NCI-H1092 treated with DMSO at 0.1 percent for 48 hours (cell line): ENCODE measurements around the gene ARPC5L.
"Not testable (repeated sequence)": the region's sequence is repeated elsewhere in the genome, so short reads cannot be mapped to it uniquely, and the experiment has no call there.

Source experiments
- DNase-seq: peaks from one replicate; lab custom pipeline; 2025; lab: John Stamatoyannopoulos, UW

The ARPC5L gene

DNA sequence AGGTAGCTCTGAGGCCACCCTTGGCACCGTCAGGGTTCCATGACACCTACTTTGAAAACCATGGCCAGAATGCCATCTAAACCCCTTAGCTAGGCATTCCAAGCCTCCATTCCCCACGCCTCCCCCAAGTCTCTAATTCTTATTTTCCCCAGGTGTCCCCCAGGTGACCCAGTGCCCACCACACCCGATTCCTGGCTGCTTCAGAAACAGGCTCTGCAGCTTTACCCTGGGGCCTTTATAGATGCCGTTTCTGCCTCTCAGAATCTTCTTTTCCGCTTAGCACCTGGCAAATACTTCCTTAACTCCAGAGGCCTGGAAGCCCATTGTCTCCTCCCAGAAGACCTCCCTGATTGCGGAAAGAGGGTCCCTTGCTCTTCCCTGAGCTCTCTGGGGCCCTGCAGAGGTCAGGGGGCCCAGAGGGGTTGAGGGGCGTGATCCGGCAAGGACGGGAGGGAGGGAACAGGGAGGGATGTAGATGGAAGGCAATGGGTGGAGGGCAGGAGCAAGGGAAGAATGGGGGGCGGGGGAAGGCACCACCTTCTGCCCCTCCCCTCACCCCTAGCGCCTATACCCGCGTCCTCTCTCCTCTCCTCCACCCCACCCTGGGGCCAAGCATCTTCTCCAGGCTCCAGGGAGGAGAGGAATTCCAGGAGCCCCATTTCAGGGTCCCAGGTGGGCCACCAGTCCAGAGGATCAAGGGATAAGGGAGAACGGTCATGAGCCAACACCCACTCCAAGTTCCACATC lies 20.7 kb upstream of the ARPC5L start:
- DNase-seq: no peak

DNA sequence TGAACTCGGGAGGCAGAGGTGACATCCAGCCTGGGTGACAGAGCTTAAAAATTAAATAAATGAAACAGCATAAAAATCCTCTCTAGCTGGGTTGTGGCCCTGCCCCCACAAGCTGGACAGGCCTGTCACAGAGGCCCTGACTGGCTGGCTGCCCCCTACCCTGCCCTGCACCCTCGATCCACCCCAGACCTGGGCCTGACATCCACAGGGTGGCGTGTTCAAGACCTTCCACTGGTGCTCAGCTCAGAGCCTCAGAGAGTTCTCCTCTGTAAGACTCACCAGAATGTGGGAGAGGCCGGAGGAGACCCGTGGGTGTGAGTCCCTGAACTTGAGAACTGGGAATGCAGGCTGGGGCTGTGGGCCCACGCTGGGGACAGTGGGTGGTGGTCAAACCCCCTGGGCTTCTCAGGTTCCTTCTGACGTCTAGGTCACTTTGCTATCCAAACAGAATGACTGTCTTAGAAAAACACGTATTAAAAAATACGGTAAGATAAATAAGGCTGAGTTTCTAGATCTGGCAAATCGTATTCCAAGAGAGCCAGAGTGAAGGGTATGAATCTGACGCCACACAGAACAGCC lies 18.4 kb upstream of the ARPC5L start:
- DNase-seq: no peak

DNA sequence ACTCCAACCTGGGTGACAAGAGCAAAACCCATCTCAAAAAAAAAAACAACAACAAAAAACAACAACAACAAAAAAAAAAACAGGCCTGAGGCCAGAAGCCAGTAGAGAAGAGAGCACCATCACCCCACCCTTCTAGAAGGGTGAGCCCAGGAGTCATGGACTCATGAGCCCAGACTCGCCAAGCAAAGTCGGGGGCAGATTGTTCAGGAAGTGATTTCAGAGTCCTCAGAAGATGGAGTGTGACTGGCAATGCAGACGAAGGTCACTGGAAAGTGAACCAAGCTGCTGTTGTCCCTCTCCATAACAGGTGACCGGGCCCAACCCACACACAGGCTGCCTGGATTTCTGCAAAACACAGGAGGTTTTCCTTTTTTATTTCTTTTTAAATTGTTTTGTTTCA lies 17.6 kb upstream of the ARPC5L start:
- DNase-seq: no peak

DNA sequence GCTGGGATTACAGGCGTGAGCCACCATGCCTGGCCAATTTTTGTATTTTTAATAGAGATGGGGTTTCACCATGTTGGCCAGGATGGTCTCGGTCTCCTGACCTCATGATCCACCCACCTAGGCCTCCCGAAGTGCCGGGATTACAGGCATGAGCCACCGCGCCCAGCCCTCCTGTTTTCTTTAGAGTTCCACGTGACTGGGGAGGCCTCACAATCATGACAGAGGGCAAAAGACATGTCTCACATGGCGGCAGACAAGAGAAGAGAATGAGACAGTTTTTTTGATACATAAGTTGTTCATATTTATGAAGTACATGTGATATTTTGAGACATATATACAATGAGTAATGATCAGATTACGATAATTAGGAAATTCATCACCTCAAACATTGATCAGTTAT lies 15.5 kb upstream of the ARPC5L start:
- DNase-seq: not testable (repeated sequence)

DNA sequence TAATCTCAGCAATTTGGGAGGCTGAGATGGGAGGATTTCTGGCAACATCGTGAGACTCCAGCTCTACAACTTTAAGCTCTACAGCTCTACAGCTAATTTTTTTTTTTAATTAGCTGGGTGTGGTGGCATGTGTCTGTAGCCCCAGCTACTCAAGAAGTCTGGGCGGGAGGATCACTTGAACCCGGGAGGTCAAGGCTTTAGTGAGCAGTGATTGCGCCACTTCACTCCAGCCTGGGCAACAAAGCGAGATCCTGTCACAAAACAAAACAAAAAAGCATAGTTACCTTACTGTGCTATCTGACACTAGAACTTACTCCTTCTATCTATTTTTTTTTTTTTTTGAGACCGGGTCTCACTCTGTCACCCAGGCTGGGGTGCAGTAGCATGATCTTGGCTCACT lies 15.0 kb upstream of the ARPC5L start:
- DNase-seq: no peak

DNA sequence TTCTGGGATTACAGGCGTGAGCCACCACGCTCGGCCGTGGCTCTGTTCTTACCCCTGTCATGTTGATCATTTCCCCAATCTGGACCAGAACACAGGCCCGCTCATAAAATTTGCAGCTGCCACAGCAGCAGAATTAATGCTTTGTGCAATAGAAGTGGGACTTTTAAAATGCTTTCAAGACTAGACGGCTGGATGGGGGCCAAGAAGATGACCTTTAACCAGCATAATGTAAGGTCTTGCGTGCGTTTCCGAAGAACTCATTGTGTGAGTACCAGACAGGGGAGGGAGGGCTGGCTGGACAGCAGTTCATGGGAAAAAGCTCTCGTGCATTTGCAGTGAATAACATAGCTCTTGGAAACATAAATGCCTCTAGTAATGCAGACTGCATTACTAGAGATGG lies 12.1 kb upstream of the ARPC5L start:
- no peak for DNase-seq

DNA sequence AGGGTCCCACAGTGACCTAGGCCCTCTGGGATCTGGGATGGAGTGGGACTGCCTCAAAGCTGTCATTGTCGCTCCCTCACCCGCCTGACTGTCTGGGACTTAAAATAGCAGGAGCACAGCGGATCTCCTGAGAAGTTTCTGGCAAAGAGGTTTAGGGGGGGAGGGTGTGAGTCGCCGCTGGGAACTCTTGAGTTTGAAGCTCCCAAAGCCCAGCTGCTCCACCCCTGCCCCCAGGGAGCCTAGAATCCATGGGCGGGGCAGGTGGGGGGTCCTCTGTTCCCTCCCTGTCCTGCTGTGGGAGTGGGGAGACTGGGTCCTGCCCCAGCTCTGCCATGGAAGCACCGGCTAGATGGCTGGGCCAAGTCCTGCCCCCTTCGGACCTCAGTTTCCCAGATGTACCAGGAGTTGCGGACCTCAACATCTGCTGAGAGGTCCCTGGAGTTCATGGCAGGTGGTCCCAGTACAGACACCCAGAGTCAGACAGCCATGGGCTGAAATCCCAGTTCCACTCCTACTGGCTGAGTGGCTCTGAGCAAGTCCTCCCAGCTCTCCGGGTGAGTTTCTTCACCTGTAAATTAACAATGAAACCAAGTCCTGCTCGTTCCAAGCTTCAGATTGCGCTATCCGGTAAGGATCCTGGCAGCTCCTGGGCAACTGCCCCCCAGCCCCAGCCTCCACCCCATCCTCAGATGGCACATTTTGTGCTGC lies 9.7 kb upstream of the ARPC5L start:
- DNase-seq: no peak

DNA sequence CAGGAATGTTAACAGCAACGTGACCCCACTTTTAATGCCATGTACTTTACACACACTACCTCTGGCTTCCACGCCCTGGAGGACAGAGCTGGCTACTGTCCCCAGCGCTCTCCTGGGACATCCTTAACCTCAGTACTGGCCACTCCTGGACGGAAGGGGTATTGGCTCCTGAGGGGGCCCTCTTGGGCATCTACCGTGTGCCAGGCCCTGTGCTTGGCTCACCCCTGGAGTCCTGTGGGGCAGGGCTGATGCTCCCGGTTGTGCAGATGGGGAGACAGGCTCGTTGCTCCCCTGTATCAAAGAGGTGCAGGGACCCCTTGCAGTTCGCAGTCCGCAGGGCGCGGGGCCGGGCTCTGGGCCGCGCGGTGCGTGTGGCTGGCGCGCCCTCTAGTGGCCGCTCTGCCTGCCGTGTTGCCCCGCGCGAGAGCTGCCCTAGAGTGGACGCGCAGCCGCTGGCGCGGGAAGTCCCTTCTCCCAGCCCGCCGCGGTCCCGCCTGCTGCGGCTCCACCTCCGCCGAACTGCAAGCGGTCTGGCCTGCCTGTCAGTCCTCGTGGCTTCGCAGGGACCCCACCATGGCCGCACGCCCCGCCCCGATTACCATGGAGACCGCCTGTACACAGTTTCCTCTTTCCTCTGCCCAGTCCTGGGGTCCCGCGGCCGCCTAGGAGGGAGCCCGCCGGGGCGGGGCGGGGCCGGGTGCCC lies 8.9 kb upstream of the ARPC5L start, which contains the start of gene WDR38:
Gene WDR38, plus strand, starts transcription at position 632 of the 703 bp plus-strand sequence. CDS start 72 bp downstream, outside the sequence.
- peak; percentile 74 for DNase-seq

DNA sequence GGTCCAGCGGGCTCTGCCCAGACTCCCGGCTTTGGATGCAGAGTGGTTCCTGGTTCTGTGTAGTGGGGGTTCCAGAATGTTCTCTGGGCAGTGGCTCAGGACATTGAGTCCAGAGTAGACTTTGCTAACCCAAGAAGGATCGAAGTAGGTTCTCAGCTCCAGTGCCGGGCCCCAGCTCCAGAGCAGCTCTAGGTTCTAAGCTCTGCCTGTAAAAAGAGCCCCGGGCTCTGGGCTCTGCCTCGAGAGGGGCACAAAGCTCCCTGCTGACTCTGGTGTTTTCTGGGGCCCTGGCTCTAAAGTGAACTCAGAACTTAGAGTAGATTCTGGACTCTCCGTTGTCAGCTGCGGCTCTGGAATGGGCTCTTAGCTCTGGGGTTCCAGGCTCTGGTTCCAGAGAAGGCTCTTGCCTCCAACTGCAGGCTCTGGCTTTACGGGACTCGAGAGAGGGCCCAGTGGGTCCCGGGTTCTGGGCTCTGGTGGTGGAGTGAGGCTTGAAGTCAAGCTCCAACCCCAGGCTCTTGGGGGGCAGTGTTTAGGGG lies 8.3 kb upstream of the ARPC5L start:
- no peak for DNase-seq

DNA sequence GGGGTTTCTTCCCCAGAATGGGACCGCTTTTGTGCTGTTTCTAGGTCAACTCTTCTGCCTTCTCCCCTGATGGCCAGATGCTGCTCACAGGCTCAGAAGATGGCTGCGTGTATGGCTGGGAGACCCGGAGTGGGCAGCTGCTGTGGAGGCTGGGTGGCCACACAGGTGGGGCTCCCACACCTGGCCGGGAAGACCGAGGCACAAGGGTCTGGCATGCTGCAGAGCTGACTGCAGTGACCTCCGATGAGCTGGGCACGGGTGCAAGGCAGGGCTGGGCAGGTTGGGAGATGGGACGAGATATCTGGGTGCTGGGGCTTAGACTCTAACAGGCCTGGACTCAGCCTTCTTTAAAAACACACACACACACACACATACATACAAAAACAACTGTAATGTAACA lies 7.8 kb upstream of the ARPC5L start:
- no peak for DNase-seq

DNA sequence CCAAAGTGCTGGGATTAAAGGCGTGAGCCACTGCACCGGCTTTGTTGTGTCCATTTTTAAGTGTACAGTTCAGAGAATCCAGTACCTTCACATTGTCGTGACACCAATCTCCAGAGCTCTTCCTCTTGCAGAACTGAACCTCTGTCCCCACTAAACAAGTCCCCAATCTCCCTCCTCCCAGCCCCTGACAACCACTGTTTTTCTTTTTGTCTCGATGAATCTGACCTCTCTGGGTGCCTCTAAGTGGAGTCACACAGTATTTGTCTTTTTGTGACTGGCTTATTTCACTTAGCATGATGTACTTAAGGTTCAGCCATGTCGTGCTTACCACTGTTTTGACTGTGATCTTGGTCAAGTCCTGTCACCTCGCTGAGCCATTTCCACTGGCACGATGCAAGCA lies 7.1 kb upstream of the ARPC5L start:
- no peak for DNase-seq

DNA sequence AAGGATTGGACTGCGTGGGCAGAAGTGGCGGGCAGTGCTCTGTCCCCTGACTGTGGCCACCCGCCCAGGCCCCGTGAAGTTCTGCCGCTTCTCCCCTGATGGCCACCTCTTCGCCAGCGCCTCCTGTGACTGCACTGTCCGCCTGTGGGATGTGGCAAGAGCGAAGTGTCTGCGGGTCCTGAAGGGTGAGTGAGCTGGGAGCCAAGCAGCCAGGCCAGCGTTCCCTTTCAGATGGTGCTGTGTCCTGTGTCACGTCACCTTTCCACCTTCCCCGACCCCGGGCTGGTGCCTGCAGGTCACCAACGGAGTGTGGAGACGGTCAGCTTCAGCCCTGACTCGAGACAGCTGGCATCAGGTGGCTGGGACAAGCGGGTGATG lies 6.4 kb upstream of the ARPC5L start:
- no peak for DNase-seq

DNA sequence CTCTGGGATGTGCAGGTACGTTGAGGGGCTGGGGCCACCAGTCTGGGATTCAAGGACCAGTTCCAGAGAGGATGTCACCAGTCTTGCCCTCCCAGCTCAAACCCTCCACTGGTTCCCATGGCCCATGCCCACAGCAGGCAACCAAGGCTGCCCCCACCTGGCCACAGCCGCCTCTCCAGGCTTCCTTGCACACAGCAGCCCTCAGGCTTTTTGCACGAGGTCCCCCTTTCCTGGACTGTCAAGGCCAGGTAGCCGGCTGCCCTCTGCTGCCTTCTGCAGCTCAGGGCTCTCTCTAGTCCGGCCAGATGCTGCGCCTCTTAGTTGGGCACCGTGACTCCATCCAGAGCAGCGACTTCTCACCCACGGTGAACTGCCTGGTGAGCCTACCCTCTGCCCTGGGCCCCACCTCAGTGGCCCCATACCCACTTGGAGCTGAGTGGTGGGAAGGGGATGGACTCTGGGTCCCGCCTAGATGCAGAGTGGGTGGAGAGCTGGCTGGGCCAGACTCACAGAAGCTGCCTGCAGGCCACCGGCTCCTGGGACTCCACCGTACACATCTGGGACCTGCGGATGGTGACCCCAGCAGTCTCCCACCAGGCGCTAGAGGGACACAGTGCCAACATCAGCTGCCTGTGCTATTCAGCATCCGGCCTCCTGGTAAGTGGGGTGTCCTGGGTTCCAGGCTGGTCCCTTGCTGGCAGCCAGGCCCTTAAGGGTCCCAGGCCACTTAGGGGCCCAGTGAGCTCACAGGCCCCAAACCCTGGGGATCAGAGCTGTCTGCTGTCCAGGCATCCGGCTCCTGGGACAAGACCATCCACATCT lies 5.8 kb upstream of the ARPC5L start:
- peak; percentile 21 for DNase-seq

DNA sequence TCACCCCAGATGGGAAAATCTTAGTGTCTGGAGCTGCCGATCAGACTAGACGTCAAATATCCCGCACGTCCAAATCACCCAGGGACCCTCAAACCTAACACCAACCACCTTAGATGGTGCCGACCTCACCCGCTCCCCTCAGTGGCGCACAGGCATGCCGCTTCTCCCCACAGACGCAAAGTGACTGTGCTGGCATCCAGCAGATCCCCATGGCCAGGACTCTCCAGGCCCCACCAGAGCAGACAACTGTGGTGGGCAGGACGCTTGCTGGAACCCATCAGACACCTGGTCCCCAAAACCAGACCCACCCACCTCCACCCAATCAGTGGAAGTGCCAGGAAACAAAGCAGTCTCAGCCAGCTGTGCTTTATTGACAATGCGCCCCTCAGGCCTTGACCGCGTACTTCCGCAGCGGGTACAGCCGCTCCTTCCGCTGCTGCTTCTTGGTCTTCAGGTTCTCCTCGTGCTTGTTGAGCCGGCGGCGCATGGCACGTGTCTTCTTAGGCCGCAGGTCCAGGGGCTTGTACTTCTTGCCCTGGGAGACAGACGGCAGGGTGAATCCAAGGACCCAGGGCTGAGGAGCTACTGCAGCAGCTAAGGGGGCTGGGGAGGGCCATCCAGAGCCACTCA lies 4.3 kb upstream of the ARPC5L start:
- DNase-seq: no peak

DNA sequence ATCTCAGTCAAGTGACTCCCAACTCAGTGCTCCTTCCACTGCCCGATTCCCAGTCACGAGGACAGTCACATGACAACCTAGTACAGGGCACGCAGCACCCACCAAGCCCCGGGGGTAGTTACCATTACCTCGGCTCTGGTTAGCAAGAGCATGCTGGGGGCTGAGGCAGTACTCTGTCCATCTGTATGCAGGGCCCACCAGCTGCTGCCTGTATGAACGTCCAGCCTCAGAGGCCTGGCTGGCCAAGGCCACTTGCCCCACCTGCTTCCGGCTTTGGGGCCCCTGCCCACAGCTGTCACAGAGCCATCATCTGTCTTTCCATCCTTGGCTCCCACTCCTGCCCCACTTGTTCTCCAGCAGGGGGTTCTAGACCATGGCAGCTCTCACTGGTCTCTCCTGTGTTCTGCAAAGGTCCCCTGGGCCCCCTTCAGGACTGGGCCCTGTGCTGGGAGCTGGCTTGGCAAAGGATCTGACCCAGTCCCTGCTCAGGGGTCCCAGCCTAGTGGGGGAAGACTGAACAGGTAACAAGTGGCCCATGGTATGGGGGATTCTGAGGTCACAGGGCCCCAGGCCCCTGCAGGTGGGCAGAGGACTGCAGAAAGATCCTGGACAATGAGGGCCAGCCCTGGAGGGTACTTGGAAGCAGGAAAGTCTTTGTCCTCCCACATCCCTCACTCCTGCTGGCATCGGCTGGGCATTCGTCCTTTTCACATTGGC lies 3.4 kb upstream of the ARPC5L start:
- no peak for DNase-seq

DNA sequence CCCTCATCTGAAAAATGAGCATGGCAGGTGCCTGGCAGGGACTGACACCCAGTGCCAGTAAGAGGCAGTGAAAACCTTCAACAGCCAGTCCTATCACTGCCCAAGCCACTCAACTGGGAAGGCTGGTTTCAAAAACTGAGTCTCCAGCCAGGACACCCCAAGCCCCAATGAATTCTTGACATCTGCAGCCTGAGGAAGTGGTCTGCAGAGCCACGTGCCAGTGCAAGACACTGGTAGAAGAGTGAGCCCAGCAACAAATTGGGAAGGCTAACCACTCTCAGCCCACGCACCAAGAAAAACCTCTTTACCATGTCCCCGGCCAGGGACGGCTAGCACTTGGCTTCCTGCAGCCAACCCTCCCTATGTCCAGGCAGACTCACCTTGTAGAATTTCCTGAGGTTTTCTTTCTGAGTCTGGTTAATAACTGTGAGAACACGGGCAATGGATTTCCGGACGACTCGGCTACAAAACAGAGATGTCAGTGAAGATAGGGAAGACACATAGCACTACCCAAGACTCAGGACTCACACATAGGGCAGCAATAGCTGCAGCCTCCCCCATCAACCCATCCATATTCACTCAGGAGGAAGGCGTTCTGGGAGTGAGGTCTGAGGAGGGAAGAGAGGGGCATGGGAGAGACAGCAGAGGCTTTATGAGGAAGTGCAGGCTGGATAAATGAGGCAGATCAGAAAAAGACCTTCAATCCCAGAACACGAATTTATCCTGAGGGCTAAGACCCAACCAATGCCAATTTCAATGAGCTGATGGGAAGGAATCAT lies 1.9 kb upstream of the ARPC5L start:
- DNase-seq: no peak

DNA sequence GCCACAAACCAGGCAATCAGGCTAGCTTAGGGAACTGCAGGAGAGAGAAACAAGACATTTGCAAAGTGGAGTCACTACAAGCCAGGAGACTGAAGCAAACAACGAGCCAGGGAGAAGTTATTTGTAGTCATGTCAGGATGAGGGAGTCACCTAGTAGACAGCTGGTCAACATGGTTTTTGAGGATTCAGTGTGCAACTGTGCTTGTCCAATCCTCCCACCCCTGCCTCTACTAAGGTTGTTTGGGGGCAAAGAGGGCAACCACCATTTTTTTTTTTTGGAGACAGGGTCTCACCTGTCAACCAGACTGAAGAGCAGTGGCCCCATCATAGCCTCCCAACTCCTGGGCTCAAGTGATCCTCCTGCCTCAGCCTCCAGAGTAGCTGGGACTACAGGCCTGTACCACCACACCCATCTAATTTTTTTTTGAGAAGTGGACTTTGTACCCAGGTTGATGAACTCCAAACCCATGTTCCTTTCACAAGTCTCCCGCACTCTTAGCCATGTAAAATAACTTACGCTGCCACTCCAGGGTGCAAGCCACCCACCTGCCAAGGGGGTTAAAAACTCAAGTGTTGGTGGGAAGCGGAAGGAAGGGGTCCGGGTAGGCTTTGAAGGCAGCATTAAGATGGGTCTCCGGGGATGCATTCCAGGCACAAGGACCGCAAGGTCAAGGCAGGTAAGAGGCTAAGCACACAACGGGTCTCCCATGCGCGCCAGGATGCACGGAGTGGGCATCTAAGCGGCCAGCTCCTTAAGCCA lies 1.2 kb upstream of the ARPC5L start:
- no peak for DNase-seq

DNA sequence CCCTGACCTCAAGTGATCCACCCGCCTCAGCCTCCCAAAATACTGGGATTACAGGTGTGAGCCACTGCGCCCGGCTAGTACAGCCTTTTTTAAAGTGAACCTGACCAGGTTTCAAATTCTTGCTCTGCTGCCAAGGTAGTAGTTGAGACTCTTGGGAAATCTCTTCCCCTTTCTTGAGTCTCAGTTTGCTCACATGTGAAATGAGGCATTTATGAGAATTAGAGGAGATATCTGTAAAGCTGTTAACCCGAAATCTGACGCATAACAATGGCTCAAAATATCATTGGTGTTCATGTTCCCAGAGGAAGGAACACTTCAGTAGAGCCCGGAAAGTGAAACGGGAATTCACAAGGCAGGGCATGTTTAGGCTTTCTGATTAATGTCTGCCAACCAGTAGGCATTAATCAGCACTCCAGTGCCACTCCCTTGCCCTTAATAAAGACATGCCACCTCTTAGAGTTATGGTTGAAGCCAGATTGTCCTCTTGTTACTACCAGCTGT lies 1.5 kb downstream of the ARPC5L start:
- no peak for DNase-seq
